LNCaP clone FGC (cell line): Measurements from ENCODE around the gene NFKBIB.

Experiments used
- DNase-seq: peaks from one replicate; pipeline ENCODE4 v3.0.0-alpha.2; 2011; ENCODE audit warnings: low read depth
- H3K4me3 ChIP-seq: 2 replicates; pipeline ENCODE4 v1.5.1; 2011; ENCODE audit warnings: mild to moderate bottlenecking, low read depth, low read length, control low read depth
- TF ChIP-seq, protein P1 (sequence below): IDR thresholded peaks from 2 replicates; pipeline ENCODE4 v1.5.1; 2012; ENCODE audit warnings: mild to moderate bottlenecking; ENCODE audit not compliant: control insufficient read depth, insufficient read depth; ENCODE audit errors: extremely low read depth

The NFKBIB gene

DNA sequence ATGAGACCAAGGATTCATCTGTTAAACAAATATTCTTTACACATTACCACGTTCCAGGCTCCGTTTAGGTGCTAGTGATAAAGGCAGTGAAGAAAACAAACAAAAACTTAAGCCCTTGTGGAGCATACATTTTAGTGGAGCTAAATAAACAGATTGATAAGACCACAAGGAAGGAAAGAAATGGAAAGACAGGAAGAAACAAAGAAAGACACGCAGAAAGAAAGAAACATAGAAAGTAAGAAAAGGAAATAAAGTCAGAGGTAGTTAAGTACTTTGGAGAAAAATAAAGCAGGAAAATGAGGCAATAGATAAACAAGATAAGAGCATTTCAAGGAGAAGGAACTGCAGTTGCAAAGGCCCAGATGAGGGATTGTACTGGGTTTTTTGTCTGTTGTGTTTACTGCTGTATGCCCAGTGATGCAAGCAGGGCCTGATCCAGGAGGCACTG is 998 bp downstream of the NFKBIB start:
- peak overlapping the region; percentile 99 for H3K4me3 ChIP-seq
- DNase-seq, result no peak
- TF ChIP-seq, protein P1, sequence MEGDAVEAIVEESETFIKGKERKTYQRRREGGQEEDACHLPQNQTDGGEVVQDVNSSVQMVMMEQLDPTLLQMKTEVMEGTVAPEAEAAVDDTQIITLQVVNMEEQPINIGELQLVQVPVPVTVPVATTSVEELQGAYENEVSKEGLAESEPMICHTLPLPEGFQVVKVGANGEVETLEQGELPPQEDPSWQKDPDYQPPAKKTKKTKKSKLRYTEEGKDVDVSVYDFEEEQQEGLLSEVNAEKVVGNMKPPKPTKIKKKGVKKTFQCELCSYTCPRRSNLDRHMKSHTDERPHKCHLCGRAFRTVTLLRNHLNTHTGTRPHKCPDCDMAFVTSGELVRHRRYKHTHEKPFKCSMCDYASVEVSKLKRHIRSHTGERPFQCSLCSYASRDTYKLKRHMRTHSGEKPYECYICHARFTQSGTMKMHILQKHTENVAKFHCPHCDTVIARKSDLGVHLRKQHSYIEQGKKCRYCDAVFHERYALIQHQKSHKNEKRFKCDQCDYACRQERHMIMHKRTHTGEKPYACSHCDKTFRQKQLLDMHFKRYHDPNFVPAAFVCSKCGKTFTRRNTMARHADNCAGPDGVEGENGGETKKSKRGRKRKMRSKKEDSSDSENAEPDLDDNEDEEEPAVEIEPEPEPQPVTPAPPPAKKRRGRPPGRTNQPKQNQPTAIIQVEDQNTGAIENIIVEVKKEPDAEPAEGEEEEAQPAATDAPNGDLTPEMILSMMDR, result no peak

DNA sequence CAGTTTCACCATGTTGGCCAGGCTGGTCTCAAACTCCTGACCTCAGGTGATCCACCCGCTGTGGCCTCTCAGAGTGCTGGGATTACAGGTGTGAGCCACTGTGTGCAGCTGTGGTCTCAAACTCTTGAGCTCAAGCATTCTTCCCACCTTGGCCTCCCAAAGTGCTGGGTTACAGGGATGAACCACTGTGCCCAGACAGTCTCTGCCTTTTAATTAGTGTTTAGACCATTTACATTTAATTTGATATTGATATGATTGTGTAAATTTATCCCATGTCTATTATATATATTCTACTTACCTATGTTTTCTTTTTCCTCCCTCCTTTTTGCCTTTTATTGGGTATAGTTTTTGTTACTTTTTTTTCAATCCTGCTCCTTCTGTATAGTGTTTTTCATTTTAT is 1.9 kb downstream of the NFKBIB start:
- no peak for DNase-seq
- TF ChIP-seq, protein P1, result no peak
- H3K4me3 ChIP-seq, result no peak overlapping the region

DNA sequence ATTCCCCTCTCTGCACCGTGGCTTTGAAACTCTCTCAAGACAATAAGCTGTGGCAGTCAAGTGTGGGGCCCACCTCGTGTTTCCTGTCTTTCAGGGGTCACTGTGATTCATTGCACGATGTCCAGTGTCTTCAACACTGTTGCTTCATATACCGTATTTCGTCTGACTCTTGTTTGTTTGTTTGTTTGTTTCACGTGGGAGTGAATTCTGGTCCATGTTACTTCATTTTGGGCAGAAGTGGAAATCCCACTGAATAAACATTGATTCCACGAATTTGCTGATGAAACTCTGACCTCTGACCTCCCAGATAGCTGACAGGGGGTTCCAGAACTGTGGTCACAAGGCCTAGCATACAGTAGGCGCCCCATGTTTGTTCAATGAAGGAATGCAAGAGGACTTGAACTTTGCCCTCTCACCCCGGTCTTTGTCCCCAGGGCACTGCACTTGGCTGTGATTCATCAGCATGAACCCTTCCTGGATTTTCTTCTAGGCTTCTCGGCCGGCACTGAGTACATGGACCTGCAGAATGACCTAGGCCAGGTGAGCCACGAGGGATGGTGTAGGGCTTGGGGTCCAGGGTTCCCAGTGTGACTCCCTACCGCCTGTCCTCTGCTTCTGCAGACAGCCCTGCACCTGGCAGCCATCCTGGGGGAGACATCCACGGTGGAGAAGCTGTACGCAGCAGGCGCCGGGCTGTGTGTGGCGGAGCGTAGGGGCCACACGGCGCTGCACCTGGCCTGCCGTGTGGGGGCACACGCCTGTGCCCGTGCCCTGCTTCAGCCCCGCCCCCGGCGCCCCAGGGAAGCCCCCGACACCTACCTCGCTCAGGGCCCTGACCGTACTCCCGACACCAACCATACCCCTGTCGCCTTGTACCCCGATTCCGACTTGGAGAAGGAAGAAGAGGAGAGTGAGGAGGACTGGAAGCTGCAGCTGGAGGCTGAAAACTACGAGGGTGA is 5.1 kb downstream of the NFKBIB start:
- no peak overlapping the region for H3K4me3 ChIP-seq
- TF ChIP-seq, protein P1, result no peak
- DNase-seq, result no peak

DNA sequence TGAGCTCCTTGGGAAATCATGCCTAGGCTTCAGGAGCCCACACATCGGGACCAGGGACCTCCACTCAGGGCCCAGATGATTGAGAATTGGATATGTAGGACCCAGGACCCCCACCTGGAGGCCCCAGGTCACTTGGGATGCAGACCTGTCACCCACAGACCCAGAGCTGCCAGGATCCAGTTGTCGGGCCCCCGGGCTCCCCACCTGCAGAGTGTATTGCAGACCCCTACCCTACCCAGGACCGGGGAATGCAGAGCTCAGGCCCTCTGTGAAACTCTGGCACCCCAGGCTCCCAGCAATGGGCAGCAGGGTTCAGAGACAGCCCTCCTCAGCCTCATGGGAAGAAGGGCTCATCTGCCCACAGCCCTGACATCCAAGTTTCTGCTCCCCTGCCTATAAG is 5.9 kb downstream of the NFKBIB start:
- no peak for DNase-seq
- no peak overlapping the region for H3K4me3 ChIP-seq
- TF ChIP-seq, protein P1, result no peak

DNA sequence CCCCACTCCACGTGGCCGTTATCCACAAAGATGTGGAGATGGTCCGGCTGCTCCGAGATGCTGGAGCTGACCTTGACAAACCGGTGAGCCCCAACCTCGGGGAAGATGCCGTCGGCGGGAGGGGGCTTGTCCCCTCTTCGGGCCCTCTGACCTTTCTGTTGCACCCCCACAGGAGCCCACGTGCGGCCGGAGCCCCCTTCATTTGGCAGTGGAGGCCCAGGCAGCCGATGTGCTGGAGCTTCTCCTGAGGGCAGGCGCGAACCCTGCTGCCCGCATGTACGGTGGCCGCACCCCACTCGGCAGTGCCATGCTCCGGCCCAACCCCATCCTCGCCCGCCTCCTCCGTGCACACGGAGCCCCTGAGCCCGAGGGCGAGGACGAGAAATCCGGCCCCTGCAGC is 7.5 kb downstream of the NFKBIB start:
- TF ChIP-seq, protein P1, result no peak
- no peak for DNase-seq
- H3K4me3 ChIP-seq, result no peak overlapping the region

DNA sequence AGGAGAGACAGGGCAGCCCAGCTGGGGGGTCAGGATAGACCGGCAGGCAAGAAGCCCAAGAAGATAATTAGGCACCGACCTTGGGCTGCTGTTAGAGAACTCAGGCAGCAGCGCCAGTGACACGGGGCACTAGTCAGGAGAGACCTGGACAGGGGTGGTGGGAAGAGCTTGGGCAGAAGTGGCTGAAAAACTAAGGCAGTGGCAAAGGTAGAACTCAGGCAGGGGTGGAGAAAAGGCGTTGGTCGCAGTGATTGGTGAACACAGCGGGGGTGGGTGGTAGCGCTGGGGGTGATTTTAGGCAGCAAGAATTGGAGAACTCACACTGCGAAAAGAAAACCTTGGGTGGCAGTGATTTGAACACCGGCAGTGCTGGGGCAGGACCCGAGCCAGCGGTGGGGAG is 7.9 kb downstream of the NFKBIB start:
- TF ChIP-seq, protein P1, result no peak
- no peak for DNase-seq
- no peak overlapping the region for H3K4me3 ChIP-seq
